ENCODE measurements around the gene TBX21.
"Not testable (repeated sequence)": the region's sequence is repeated elsewhere in the genome, so short reads cannot be mapped to it uniquely, and the experiment has no call there.

TBX21 gene

GRCh38 chr17:47739150-47739549 is 6.1 kb downstream of the TBX21 start:
- no peak overlapping the region for H3K4ac ChIP-seq (ENCODE audit: low read length)
- DNase-seq (ENCODE audit: low spot score) = no peak
- WGBS, 2 donors (ENCODE audit: extremely low coverage in 2 of 2, insufficient read length in 2 of 2, insufficient replicate concordance in 1 of 2) = no CpG with 5 or more reads among the region's 8 CpGs

GRCh38 chr17:47739945-47740344 is 6.9 kb downstream of the TBX21 start:
- not testable (repeated sequence) for H2AFZ ChIP-seq (ENCODE audit: low read length); H3K9ac ChIP-seq (ENCODE audit: low read depth, low read length, poor library complexity); H4K8ac ChIP-seq (ENCODE audit: low read depth, low read length); H3K9me3 ChIP-seq (replicated peaks in 1 of 2; ENCODE audit: control insufficient read depth in 2 of 2, insufficient read depth in 1 of 2, low read depth in 1 of 2, low read length in 2 of 2); H3K14ac ChIP-seq (ENCODE audit: low read length); H3K4me3 ChIP-seq (ENCODE audit: low read length in 2 of 2); H3K4me1 ChIP-seq (ENCODE audit: control insufficient read depth in 2 of 2, insufficient read depth in 1 of 2, low read depth in 1 of 2, low read length in 2 of 2); H3K23ac ChIP-seq (ENCODE audit: low read depth, low read length, poor library complexity); H3K36me3 ChIP-seq (replicated peaks in 1 of 2; ENCODE audit: control insufficient read depth in 2 of 2, insufficient read depth in 2 of 2, low read length in 2 of 2); H3K4me2 ChIP-seq (ENCODE audit: insufficient read depth, low read length, poor library complexity, severe bottlenecking); H3K4ac ChIP-seq (ENCODE audit: low read length); H2BK5ac ChIP-seq (ENCODE audit: low read length); H4K91ac ChIP-seq (ENCODE audit: low read depth, low read length, poor library complexity); DNase-seq (ENCODE audit: low spot score); H3K27ac ChIP-seq (replicated peaks; ENCODE audit: low read length); H3K18ac ChIP-seq (ENCODE audit: low read length); H2BK120ac ChIP-seq (ENCODE audit: low read depth, low read length); H2AK5ac ChIP-seq (ENCODE audit: low read depth, low read length); H2BK15ac ChIP-seq (ENCODE audit: low read length); H3K79me1 ChIP-seq (ENCODE audit: low read depth, low read length); H2BK12ac ChIP-seq (ENCODE audit: low read length)
- H3K27me3 ChIP-seq (ENCODE audit: control insufficient read depth in 3 of 3, insufficient read depth in 3 of 3, low read depth in 1 of 3, low read length in 3 of 3) = peaks cover 0 to 53% (median 14%) of the 10 kb centered on the region in 3 experiments
- no CpG with 5 or more reads among the region's 12 CpGs for WGBS, 2 donors (ENCODE audit: extremely low coverage in 2 of 2, insufficient read length in 2 of 2, insufficient replicate concordance in 1 of 2)

More at GRCh38 chr17:47739150-47739549, 6.1 kb downstream of the TBX21 start:
- Histone ChIP-seq H3K9me3 (replicated peaks in 1 of 2; ENCODE audit: control insufficient read depth in 2 of 2, insufficient read depth in 1 of 2, low read depth in 1 of 2, low read length in 2 of 2) (no peaks in the 10 kb centered on the region), H3K79me1 (ENCODE audit: low read depth, low read length) (no peaks in the 10 kb centered on the region), H3K27ac (replicated peaks; ENCODE audit: low read length) (no peak overlapping the region), H2BK120ac (ENCODE audit: low read depth, low read length) (no peak overlapping the region), H2BK12ac (ENCODE audit: low read length) (no peak overlapping the region), H3K36me3 (replicated peaks in 1 of 2; ENCODE audit: control insufficient read depth in 2 of 2, insufficient read depth in 2 of 2, low read length in 2 of 2) (no peaks in the 10 kb centered on the region), H3K9ac (ENCODE audit: low read depth, low read length, poor library complexity) (no peak overlapping the region), H2BK5ac (ENCODE audit: low read length) (no peak overlapping the region), H4K91ac (ENCODE audit: low read depth, low read length, poor library complexity) (no peak overlapping the region), H3K18ac (ENCODE audit: low read length) (no peak overlapping the region), H3K4me2 (ENCODE audit: insufficient read depth, low read length, poor library complexity, severe bottlenecking) (no peak overlapping the region), H2AFZ (ENCODE audit: low read length) (no peak overlapping the region), H2BK15ac (ENCODE audit: low read length) (no peak overlapping the region), H3K23ac (ENCODE audit: low read depth, low read length, poor library complexity) (no peak overlapping the region), H2AK5ac (ENCODE audit: low read depth, low read length) (no peak overlapping the region), H3K4me1 (ENCODE audit: control insufficient read depth in 2 of 2, insufficient read depth in 1 of 2, low read depth in 1 of 2, low read length in 2 of 2) (peaks cover 0 to 2% of the 10 kb centered on the region in 2 donors), H4K8ac (ENCODE audit: low read depth, low read length) (no peak overlapping the region), H3K27me3 (ENCODE audit: control insufficient read depth in 3 of 3, insufficient read depth in 3 of 3, low read depth in 1 of 3, low read length in 3 of 3) (peaks cover 5 to 53% (median 22%) of the 10 kb centered on the region in 3 experiments), H3K14ac (ENCODE audit: low read length) (no peak overlapping the region), H3K4me3 (ENCODE audit: low read length in 2 of 2) (no peak overlapping the region)

DNA sequence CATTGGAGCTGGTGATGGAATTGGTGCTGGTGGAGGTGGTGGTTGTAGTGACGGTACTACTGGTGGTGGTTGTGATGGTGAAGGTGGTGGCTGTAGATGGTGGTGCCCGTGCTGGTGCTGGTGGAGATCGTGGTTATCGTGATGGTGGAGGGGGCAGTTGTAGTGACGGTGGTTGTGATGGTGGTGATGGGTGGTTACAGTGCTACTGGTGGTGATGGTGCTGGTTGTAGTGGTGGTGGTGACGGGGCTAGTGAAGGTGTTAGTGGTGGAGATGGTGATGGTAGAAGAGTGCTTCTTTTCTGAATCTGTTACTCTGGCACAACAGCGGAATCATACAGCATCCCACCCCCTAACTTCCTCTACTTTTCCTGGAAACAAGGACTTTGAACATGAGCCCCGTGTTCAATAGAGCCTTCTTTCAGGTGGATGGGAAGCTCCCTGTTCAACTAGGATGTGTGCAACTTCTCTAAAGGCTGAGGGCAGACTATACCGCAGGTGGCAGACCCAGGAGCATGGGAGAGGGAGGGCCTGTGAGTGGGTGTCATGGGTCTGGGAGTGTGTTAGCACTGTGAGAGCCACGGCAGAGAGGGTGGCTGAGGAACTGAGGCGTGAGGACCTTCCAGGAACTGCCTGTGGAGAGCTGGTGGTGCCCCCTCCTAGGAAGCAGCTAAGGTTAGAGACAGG is 8.2 kb downstream of the TBX21 start:
- H3K4me3 ChIP-seq (ENCODE audit: low read length in 2 of 2) = peak overlapping the region in 1 of 2 donors; percentile 63
- H4K91ac ChIP-seq (ENCODE audit: low read depth, low read length, poor library complexity) = no peak overlapping the region
- H2AK5ac ChIP-seq (ENCODE audit: low read depth, low read length) = no peak overlapping the region
- H2BK12ac ChIP-seq (ENCODE audit: low read length) = no peak overlapping the region
- H3K18ac ChIP-seq (ENCODE audit: low read length) = no peak overlapping the region
- WGBS, 2 donors (ENCODE audit: extremely low coverage in 2 of 2, insufficient read length in 2 of 2, insufficient replicate concordance in 1 of 2) = no CpG with 5 or more reads among the region's 11 CpGs
- no peak overlapping the region for H2BK5ac ChIP-seq (ENCODE audit: low read length)
- peaks cover 0 to 2% of the 10 kb centered on the region in 2 donors for H3K4me1 ChIP-seq (ENCODE audit: control insufficient read depth in 2 of 2, insufficient read depth in 1 of 2, low read depth in 1 of 2, low read length in 2 of 2)
- H3K4ac ChIP-seq (ENCODE audit: low read length) = no peak overlapping the region
- no peak overlapping the region for H3K23ac ChIP-seq (ENCODE audit: low read depth, low read length, poor library complexity)
- H3K14ac ChIP-seq (ENCODE audit: low read length) = no peak overlapping the region
- H2AFZ ChIP-seq (ENCODE audit: low read length) = no peak overlapping the region
- H2BK120ac ChIP-seq (ENCODE audit: low read depth, low read length) = no peak overlapping the region
- no peaks in the 10 kb centered on the region for H3K36me3 ChIP-seq (replicated peaks in 1 of 2; ENCODE audit: control insufficient read depth in 2 of 2, insufficient read depth in 2 of 2, low read length in 2 of 2)
- peaks cover 0 to 53% (median 5%) of the 10 kb centered on the region in 3 experiments for H3K27me3 ChIP-seq (ENCODE audit: control insufficient read depth in 3 of 3, insufficient read depth in 3 of 3, low read depth in 1 of 3, low read length in 3 of 3)
- H3K9me3 ChIP-seq (replicated peaks in 1 of 2; ENCODE audit: control insufficient read depth in 2 of 2, insufficient read depth in 1 of 2, low read depth in 1 of 2, low read length in 2 of 2) = no peaks in the 10 kb centered on the region
- DNase-seq (ENCODE audit: low spot score) = no peak
- no peak overlapping the region for H3K4me2 ChIP-seq (ENCODE audit: insufficient read depth, low read length, poor library complexity, severe bottlenecking)
- no peaks in the 10 kb centered on the region for H3K79me1 ChIP-seq (ENCODE audit: low read depth, low read length)
- no peak overlapping the region for H3K27ac ChIP-seq (replicated peaks; ENCODE audit: low read length)
- H2BK15ac ChIP-seq (ENCODE audit: low read length) = no peak overlapping the region
- no peak overlapping the region for H4K8ac ChIP-seq (ENCODE audit: low read depth, low read length)
- peak overlapping the region; percentile 32 for H3K9ac ChIP-seq (ENCODE audit: low read depth, low read length, poor library complexity)

DNA sequence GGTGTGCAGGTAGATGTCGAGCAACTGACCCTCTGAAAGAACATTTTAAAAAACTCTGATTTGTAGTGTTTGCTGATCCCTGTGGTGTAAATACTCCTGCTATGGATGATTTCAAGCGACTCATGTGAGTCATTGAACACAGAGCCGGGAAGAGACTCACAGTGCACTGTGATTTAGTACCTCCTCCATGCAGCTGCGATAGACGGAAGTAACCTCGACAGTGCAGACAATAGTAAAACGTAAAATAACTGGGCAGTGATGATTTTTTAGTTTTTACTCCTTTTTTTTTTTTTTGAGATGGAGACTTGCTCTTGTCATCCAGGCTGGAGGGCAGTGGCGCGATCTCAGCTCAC is 8.7 kb downstream of the TBX21 start:
- no peak overlapping the region for H2BK15ac ChIP-seq (ENCODE audit: low read length)
- no peak overlapping the region for H3K18ac ChIP-seq (ENCODE audit: low read length)
- no peak overlapping the region for H3K4ac ChIP-seq (ENCODE audit: low read length)
- no peak overlapping the region for H2AK5ac ChIP-seq (ENCODE audit: low read depth, low read length)
- no CpG with 5 or more reads among the region's 9 CpGs for WGBS, 2 donors (ENCODE audit: extremely low coverage in 2 of 2, insufficient read length in 2 of 2, insufficient replicate concordance in 1 of 2)
- H4K8ac ChIP-seq (ENCODE audit: low read depth, low read length) = no peak overlapping the region
- peaks cover 0 to 48% (median under 1%) of the 10 kb centered on the region in 3 experiments for H3K27me3 ChIP-seq (ENCODE audit: control insufficient read depth in 3 of 3, insufficient read depth in 3 of 3, low read depth in 1 of 3, low read length in 3 of 3)
- no peak for DNase-seq (ENCODE audit: low spot score)
- no peak overlapping the region for H2AFZ ChIP-seq (ENCODE audit: low read length)
- H3K27ac ChIP-seq (replicated peaks; ENCODE audit: low read length) = no peak overlapping the region
- no peak overlapping the region for H3K9ac ChIP-seq (ENCODE audit: low read depth, low read length, poor library complexity)
- H3K23ac ChIP-seq (ENCODE audit: low read depth, low read length, poor library complexity) = no peak overlapping the region
- H2BK5ac ChIP-seq (ENCODE audit: low read length) = no peak overlapping the region
- H4K91ac ChIP-seq (ENCODE audit: low read depth, low read length, poor library complexity) = no peak overlapping the region
- no peak overlapping the region for H3K4me2 ChIP-seq (ENCODE audit: insufficient read depth, low read length, poor library complexity, severe bottlenecking)
- no peaks in the 10 kb centered on the region for H3K9me3 ChIP-seq (replicated peaks in 1 of 2; ENCODE audit: control insufficient read depth in 2 of 2, insufficient read depth in 1 of 2, low read depth in 1 of 2, low read length in 2 of 2)
- no peaks in the 10 kb centered on the region for H3K36me3 ChIP-seq (replicated peaks in 1 of 2; ENCODE audit: control insufficient read depth in 2 of 2, insufficient read depth in 2 of 2, low read length in 2 of 2)
- no peak overlapping the region for H3K4me3 ChIP-seq (ENCODE audit: low read length in 2 of 2)
- H3K4me1 ChIP-seq (ENCODE audit: control insufficient read depth in 2 of 2, insufficient read depth in 1 of 2, low read depth in 1 of 2, low read length in 2 of 2) = peaks cover 0 to 2% of the 10 kb centered on the region in 2 donors
- H2BK120ac ChIP-seq (ENCODE audit: low read depth, low read length) = no peak overlapping the region
- no peaks in the 10 kb centered on the region for H3K79me1 ChIP-seq (ENCODE audit: low read depth, low read length)
- no peak overlapping the region for H3K14ac ChIP-seq (ENCODE audit: low read length)
- no peak overlapping the region for H2BK12ac ChIP-seq (ENCODE audit: low read length)

Data from neuronal stem cell (in vitro differentiated cells).